GM18498 (cell line): ENCODE data around the gene TAS1R3.

Experiments used
- ATAC-seq: cut with Tn5 transposase; IDR thresholded peaks from one replicate; pipeline ENCODE4 v1.9.1; 2021; ENCODE audit warnings: mild to moderate bottlenecking, moderate library complexity; ENCODE audit not compliant: unreplicated experiment

TAS1R3 gene

DNA sequence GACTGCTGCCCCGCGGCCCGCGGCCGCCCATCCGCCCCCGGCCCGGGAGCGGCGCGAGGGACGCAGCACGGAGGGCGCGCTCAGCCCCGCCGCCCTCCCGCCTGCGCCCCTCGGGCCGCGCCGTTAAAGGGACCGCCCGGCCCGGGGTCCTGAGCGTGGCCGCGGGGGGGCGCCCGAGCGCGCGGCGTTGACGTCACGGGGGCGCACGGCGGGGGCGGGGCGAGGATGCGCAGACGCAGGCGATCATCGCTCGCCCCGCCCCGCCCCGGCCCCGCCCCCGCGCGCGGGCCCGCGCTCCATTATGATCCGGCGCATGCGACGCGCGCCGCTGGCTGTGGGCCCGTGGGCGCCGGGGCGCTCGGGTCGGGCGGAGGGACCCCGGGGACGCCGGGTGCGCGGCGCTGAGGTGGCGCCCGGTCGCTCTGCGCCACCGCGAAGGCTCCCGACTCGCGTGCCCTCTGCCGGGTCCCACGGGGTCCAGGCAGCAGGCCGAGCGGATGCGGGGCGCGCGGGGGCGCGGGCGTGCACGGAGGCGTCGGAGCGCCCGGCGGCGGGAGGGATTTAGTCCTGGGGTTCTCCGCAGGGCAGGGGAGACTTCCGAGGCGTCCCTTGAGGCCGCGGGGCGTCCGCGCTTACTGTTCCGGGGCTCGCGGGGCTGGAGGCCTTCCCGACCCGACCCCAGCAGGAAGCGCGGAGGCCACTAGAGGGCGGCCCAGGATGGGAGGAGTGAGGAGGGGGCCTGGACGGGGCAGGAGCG is 18.4 kb downstream of the TAS1R3 start, which contains the start of gene DVL1:
Gene DVL1 (minus strand): TSS at position 163 of the 757 bp plus-strand sequence. CDS start 353 bp downstream, outside the sequence.
- peak; percentile 75 for ATAC-seq

- ATAC-seq = no peak
Measured at GRCh38 chr1:1351511-1352427, 20.7 kb downstream of the TAS1R3 start.

- no peak for ATAC-seq
Measured at GRCh38 chr1:1352786-1353388, 21.8 kb downstream of the TAS1R3 start.

- no peak for ATAC-seq
Measured at GRCh38 chr1:1353389-1354151, 22.5 kb downstream of the TAS1R3 start.

GRCh38 chr1:1354271-1355247 is 23.5 kb downstream of the TAS1R3 start:
- no peak for ATAC-seq

DNA sequence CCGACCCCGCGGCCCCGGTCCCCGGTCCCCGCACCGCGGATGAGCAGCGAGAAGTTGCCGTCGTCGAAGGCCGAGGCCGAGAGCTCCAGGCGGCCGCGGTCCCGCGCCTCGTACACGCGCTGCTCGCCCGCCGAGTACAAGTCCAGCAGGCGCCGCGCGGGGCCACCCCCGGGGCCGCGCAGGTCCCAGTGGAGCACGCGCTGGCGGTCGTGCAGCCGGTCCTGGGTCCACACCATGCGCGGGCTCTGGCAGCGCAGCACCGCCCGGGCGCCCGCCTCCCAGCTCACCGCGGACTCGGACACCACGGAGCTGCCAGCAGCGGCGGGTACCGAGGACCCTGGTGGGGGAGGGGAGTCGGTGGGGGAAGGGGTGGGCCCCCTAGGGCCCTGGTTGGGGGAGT is 24.3 kb downstream of the TAS1R3 start:
- ATAC-seq = no peak

DNA sequence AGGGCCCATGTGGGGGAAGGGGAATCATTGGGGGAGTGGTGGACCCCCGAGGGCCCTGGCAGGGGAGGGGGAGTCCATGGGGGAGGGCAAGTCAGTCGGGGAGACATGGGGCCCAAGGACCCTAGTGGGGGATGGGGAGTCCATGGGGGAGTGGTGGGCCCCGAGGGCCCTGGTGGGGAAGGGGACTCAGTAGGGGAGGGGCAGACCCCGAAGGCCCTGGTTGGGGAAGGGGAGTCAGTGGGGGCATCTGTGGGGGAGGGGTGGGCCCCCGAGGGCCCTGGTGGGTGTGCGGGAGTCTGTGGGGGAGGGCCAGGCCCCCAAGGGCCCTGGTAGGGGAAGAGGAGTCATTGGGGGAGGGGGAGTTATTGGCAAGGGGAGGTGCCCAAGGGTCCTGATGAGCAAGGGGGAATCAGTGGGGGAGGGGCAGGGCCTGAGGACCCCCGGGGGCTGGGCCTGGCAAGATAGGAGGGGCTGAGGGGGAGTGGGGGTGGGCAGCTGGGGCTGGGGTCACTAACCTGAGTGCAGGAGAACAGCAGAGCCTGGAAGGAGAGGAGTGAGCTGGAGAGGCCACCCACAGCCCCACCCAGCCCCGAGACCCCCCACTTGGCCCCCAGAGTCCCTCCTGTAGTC is 25.2 kb downstream of the TAS1R3 start:
- no peak for ATAC-seq

GRCh38 chr1:1356796-1357401 is 25.8 kb downstream of the TAS1R3 start:
- no peak for ATAC-seq

- no peak for ATAC-seq
Measured at GRCh38 chr1:1357871-1358432, 26.9 kb downstream of the TAS1R3 start.

- ATAC-seq = no peak
Measured at GRCh38 chr1:1358433-1359271, 27.6 kb downstream of the TAS1R3 start, which contains the start of gene MXRA8. MXRA8 (minus strand) TSS chr1:1358555; CDS start chr1:1358504, 51 bp downstream.

DNA sequence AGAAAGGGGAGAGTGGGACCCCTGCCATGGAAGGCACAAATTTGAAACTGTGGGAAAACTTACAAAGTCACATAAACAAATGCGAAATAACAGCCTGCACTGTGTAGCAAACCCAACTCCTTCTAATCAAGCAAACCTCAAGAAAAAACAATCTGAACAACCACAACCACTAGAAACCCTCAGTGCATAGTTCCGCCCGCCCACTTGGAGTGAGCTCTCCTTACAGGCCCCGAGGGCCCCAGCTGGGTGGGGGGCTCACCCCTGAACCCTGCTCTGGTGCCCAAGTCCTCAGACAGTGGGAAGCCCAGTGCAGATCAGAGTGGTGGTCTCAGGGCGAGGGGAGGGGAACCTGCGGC is 28.2 kb downstream of the TAS1R3 start:
- ATAC-seq = no peak

DNA sequence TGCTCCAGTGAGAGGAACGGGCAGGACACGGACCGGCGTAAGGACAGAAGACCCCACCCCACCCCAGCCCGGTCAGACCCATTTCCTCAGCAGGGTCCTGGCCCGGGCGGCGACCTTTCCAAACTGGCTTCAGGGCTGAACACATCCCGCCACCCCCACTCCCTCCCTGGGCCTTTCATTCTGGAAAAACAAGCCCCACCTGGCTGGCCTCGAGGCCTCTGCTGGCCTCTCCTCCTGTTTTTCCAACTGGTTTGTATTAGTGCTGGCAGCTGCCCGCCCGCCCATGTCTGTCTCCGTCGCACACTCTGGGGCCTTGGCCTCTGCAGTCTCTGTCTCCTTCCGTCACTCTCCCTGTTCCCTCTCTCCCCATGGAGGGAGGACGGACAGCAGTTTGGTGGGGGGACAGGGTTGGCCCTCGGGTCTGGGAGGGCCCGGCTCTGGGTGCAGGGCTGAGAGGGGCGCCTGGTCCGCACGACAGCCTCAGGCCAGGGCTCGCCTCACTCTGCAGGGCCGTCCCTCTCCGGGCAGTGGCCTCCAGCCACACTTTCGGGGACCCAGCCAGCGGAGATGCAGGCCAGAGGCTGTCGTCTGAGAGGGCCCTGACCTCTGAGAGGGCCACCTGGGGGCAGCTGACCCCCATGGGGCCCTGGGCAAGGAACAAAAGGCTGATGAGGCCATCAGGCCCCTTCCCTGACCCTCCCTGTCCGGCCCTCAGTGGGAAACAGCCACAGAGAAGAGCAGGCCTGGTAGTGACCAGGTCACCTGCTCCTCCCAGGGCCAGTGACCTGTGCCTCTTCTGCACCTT is 28.8 kb downstream of the TAS1R3 start:
- ATAC-seq = no peak

- no peak for ATAC-seq
Measured at GRCh38 chr1:1360506-1361169, 29.6 kb downstream of the TAS1R3 start.

- ATAC-seq = no peak
Measured at GRCh38 chr1:1361233-1361981, 30.3 kb downstream of the TAS1R3 start.

DNA sequence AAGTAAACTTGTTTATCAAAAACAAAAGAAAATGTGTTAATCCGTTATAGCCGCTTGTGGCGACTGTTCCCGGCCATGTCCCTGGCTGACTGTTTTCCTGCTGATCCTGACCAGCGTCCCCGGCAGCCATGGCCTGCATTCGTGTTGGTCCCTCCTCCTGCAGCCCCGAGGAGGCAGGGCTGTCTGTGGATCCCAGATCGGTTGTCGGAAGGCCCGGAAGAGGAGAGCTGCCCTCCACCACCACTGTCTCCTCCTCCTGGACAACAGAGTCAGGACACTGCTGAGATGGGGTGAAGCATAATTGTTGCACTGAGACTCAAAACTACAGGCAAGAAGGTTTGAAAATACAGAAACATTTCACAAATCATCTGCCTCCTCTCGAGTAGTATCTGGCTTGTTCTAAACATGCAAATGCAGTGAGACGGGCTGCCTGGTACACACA is 30.9 kb downstream of the TAS1R3 start:
- no peak for ATAC-seq
